NCI-H345 treated with DMSO at 0.1 percent for 48 hours (cell line): ENCODE results near the gene CHMP6.

ENCODE experiments used
- DNase-seq: peaks from one replicate; lab custom pipeline; 2025; ENCODE audit not compliant: unreplicated experiment; lab: John Stamatoyannopoulos, UW

CHMP6 gene

GRCh38 chr17:81040791-81041337 lies 49.2 kb downstream of the CHMP6 start:
- DNase-seq = no peak

GRCh38 chr17:81042606-81043005 lies 51.0 kb downstream of the CHMP6 start:
- DNase-seq = no peak

GRCh38 chr17:81043319-81043724 lies 51.7 kb downstream of the CHMP6 start:
- DNase-seq = no peak

DNA sequence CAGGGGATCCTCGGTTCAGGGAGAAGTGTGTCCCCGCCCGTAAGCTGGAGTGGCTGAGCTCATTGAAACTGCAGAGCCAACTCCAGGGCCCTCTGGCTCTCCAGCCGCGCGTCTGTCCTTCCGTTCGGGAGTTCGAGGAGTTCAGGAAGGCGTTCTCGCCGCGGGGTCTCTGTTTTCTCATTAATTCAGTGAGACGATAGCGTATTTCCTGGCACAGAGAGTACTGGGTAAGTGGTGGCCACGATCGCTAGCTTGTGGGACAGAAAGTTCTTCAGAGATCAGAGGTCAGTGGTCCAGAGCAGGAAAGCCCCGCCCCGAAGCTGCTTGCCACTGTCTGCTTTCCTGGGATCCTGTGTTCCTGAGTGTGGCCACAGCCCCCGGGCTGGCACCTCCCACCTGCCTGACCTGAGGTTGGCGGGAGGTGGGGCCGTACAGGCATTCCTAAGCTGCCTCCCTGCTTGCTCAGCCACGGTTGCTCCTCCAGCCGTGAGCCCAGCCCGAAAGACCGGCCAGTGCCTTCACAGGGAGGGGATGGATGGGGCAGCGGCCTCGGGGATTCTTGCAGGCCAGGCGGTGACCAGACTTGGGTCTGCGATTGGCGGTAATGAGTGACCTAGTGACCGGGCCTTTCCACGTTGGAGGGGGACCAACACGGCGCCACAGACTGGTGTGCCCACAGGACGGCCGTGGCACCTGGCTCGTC lies 52.2 kb downstream of the CHMP6 start:
- DNase-seq = no peak

DNA sequence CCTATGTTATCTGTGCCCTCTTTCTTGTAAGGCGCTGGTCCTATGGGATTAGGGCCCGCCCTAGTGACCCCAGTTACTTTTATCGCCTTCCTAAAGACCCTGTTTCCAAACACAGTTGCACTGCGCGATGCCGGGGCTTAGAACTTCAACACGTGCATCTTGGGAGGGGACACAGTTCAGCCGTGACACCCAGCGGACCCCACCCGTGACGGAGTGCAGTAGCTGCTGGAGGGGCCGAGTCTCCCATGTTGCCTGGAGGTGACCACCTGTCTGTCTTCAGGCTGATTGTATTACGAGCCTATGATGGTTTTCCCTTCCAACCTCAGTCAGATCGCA lies 52.8 kb downstream of the CHMP6 start:
- no peak for DNase-seq

DNA sequence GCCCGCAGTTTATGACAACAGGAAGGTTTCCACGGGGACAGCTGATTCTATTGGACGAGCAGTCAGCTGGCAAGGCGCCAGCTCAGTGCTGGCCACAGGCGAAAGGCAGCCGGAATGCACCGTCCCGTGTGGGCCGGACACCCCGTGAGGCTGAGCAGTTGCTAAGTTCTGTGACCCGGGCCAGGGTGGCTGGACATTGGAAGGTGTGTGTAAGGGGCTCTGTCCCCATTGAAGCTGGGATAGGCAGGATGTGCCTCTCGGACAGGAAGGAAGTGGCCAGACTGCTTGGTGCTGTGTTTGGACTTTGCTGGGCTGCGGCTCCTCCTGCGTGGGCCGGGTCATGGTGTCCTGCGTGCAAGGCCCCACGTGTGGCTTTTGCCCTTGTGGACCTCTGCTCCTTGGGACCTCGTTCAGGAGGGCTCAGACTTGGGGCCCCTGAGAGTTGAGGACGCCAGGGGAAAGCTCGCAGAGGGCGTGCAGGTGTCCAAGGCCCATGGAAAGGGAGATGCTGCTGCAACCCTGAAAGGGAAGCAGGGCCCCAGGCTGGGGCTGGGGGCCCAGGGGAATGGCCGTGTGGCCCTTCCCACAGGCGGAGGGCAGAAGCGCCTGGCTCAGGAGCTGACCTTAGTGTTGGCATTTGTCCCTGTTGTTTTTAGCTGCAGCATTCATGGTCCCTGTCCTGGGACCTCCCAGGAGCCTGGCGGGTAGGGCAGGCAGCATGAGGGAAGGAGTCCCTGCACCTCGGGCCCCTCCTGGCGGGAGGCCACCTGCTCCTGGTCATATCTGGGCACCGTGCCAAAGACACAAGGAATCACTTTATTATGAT lies 53.3 kb downstream of the CHMP6 start:
- no peak for DNase-seq

GRCh38 chr17:81045590-81046095 lies 54.0 kb downstream of the CHMP6 start:
- no peak for DNase-seq

- DNase-seq = no peak
Measured at GRCh38 chr17:81046132-81046769, 54.6 kb downstream of the CHMP6 start.

- DNase-seq = no peak
Measured at GRCh38 chr17:81046770-81047359, 55.2 kb downstream of the CHMP6 start.

DNA sequence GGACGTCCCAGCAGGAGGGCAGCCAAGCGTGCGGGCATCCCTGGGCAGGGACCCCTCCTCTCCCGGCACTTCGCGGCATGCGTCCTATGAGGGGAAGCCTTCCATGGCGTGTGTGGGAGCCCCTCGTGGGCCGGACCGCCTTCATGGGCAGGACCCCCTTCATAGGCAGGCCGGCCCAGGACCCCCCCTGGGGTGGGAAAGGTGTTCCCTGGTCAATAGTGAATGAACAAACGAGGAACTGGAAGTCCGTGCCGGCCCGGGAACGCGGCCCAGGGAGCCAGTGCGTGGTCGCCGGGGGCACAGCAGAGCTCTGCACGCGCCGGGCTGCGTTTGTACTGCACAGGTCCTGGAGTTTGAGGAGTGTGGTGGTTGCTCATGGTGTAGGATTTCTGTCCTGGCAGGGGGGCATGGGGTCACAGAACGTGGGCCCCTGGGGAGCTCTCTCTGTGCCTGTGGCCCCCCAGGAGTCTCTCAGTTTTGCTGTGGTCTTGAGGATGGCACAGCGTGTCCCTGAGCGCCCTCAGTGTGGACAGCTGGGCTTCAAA lies 57.3 kb downstream of the CHMP6 start:
- no peak for DNase-seq

DNA sequence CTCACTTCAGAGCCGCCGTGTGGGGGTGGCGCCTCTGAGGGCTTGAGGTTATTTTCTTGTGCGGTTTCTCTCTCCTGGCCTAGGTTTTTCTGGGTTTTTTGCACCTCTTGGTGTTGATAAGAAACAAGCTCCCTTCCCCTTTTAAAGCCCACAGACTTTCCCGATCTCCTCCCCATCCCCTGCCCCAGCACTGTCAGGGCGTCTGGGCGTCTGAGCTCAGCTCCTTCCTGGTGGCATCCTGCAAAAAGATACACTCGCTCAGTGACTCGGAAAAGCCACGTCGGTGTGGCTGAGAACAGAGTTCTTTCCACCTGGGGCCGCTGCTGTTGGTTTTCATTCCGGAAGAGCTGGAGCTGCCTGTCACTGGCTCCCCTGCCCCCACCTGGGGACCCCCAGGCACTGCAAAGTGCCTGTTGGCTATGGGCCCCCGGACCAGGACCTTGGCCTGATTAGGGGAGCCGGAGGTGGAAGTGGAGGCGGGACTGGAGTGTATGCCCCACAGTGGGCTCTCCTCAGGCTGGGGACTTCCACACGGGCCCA lies 57.8 kb downstream of the CHMP6 start:
- DNase-seq = no peak
